Measurements from ENCODE around the gene AFAP1.

Gene AFAP1

DNA sequence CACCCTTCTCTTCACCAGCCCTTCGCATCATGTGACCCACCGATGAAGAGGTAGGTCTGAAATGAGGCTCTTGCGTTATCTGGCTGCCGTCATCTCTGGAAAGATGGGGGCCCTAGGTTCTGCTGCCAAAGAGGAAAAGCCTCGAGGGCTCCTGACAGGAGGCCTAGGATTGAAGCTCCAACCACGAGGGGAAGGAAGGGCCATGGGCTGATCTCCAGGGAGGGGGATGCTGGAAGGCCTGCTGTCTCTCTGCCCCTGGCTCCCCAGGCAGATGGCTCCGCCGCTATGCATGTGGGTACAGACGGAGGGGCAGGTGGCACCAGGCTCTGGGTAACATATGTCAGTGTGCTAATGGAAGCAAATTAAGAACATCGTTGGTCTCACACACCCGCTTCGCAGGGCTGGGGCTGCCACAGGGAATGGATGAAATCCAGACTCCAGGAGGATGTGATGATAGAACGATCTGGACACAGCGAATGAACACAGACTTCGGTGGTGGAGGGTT lies 44.9 kb downstream of the AFAP1 start:
- TF ChIP-seq, protein P1, sequence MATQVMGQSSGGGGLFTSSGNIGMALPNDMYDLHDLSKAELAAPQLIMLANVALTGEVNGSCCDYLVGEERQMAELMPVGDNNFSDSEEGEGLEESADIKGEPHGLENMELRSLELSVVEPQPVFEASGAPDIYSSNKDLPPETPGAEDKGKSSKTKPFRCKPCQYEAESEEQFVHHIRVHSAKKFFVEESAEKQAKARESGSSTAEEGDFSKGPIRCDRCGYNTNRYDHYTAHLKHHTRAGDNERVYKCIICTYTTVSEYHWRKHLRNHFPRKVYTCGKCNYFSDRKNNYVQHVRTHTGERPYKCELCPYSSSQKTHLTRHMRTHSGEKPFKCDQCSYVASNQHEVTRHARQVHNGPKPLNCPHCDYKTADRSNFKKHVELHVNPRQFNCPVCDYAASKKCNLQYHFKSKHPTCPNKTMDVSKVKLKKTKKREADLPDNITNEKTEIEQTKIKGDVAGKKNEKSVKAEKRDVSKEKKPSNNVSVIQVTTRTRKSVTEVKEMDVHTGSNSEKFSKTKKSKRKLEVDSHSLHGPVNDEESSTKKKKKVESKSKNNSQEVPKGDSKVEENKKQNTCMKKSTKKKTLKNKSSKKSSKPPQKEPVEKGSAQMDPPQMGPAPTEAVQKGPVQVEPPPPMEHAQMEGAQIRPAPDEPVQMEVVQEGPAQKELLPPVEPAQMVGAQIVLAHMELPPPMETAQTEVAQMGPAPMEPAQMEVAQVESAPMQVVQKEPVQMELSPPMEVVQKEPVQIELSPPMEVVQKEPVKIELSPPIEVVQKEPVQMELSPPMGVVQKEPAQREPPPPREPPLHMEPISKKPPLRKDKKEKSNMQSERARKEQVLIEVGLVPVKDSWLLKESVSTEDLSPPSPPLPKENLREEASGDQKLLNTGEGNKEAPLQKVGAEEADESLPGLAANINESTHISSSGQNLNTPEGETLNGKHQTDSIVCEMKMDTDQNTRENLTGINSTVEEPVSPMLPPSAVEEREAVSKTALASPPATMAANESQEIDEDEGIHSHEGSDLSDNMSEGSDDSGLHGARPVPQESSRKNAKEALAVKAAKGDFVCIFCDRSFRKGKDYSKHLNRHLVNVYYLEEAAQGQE (IDR thresholded peaks at IDR 0.05; ENCODE audit: insufficient read depth in 1 of 2, low read depth in 2 of 2, low read length in 2 of 2): no peak

DNA sequence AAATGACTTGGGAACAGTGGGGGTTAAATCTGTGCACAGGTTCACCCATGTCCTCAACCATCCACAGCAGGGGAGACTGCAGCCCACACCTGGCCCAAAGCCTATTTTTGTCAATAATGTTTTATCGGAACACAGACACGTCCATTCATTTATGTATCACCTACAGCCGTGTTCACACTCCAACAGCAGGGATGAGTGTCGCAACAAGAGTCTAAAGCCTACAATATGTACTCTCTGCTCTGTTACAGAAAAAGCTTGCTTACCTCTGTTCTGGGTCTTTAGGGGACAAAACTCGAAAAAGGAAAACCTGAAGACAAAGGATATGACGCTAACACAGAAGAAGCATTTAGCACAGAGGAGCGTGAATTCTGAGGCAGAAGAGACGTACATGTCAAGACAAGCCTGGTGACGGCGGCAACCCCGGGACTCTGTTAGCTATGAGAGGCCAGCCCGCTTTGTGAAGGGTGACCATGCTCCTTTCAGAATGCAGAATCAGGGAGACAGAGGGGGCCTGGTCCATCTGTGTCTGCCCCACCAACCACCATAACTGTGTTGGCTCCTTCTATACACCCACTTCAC lies 45.5 kb downstream of the AFAP1 start:
- TF ChIP-seq FOXP2 (optimal IDR thresholded peaks at IDR 0.05; ENCODE audit: borderline replicate concordance, extremely low read depth, extremely low read length, insufficient read depth) (no peak), TAF1 (IDR thresholded peaks at IDR 0.05; ENCODE audit: borderline replicate concordance, insufficient read depth, low read length) (no peak), SIN3A (IDR thresholded peaks at IDR 0.05; ENCODE audit: borderline replicate concordance, insufficient read depth, low read length) (no peak), POLR2AphosphoS5 (IDR thresholded peaks at IDR 0.05; ENCODE audit: low read depth, low read length) (no peak)
- TF ChIP-seq, protein P1 (IDR thresholded peaks at IDR 0.05; ENCODE audit: insufficient read depth in 1 of 2, low read depth in 2 of 2, low read length in 2 of 2): no peak

DNA sequence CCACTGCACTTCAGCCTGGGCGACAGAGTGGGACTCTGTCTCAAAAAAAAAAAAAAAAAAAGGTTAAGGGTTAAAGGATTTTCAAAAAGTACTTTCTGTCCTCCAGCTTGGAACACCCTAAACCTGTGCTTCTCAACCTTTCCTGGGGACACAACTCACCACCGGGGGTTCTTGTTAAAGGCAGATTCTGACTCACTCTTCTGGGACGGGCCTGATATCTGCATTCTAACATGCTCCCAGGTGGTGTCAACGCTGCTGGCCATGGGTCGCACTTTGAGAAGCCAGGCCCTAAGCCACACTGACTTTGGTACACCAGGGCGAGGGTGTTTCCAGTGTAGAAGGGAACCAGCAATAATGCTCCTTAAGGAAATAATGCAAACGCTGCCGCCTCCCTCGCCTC lies 46.1 kb downstream of the AFAP1 start:
- TF ChIP-seq TAF1 (IDR thresholded peaks at IDR 0.05; ENCODE audit: borderline replicate concordance, insufficient read depth, low read length) (no peak), SIN3A (IDR thresholded peaks at IDR 0.05; ENCODE audit: borderline replicate concordance, insufficient read depth, low read length) (no peak), POLR2AphosphoS5 (IDR thresholded peaks at IDR 0.05; ENCODE audit: low read depth, low read length) (no peak), FOXP2 (optimal IDR thresholded peaks at IDR 0.05; ENCODE audit: borderline replicate concordance, extremely low read depth, extremely low read length, insufficient read depth) (no peak)
- TF ChIP-seq, protein P1 (IDR thresholded peaks at IDR 0.05; ENCODE audit: insufficient read depth in 1 of 2, low read depth in 2 of 2, low read length in 2 of 2): no peak

DNA sequence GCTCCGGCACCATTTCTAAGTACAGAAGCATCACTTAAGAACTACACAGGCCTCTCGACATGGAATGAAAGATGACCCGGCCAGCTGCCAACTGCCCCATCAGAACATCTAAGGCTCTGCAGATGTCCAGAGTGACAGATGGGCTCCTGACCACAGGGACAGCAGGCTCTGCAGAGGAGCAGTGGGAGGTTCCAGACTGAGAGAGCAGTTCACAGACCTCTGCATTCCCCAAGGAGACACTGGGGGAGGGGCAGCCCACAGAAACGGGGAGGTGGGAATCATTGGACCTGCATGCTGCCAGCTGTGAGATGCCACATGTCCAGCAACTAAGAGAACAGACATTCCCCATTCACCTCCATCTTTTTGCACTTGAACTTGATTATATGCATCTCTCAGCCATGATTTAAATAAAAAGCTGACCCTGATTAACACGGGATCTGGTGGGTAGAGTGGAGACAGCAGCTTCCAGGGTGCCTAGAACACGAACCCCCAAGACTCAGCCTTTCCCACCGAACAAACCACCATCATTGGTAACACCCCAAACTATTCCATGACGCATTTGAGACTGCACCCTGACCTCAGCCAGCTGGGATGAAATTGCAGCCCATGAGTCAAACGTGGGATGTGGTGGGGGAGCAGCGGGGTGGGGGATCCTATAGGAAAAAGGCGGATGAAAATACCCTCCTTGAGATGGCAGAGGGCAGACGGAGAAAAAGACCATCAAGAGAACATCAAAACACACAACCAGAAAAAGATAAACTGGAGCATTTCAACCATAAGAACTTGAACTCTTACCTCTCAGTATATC lies 47.2 kb downstream of the AFAP1 start:
- TF ChIP-seq TAF1 (IDR thresholded peaks at IDR 0.05; ENCODE audit: borderline replicate concordance, insufficient read depth, low read length): no peak
- no peak for TF ChIP-seq SIN3A (IDR thresholded peaks at IDR 0.05; ENCODE audit: borderline replicate concordance, insufficient read depth, low read length)
- no peak for TF ChIP-seq POLR2AphosphoS5 (IDR thresholded peaks at IDR 0.05; ENCODE audit: low read depth, low read length)
- TF ChIP-seq, protein P1 (IDR thresholded peaks at IDR 0.05; ENCODE audit: insufficient read depth in 1 of 2, low read depth in 2 of 2, low read length in 2 of 2): no peak
- no peak for TF ChIP-seq FOXP2 (optimal IDR thresholded peaks at IDR 0.05; ENCODE audit: borderline replicate concordance, extremely low read depth, extremely low read length, insufficient read depth)

Data from PFSK-1 (cell line).